Lower lobe of right lung (tissue), 2 donors: ENCODE data around the gene CAPZA2. TPM values are rescaled to one million over a fixed set of nuclear protein-coding genes. Genes with fewer than 3 reads are reported as not detected.
"Not testable (repeated sequence)": the region's sequence is repeated elsewhere in the genome, so short reads cannot be mapped to it uniquely, and the experiment has no call there.

Experiments used
- ATAC-seq, 2 donors: fragments of 200-7000 bp; cut with Tn5 transposase; one replicate each; pipeline ENCODE4 v1.9.1; 2020 to 2022; ENCODE audit warnings: mild to moderate bottlenecking in 2 of 2, moderate library complexity in 2 of 2
- DNase-seq: peaks from one replicate; pipeline ENCODE4 v3.0.0-alpha.2; 2020
- H3K27ac ChIP-seq: fragments of 200-600 bp; one replicate; pipeline ENCODE4 v1.8.0; 2022
- H3K27me3 ChIP-seq: fragments of 200-600 bp; one replicate; pipeline ENCODE4 v1.8.0; 2022; ENCODE audit warnings: low read depth
- H3K36me3 ChIP-seq: fragments of 200-600 bp; one replicate; pipeline ENCODE4 v1.8.0; 2022; ENCODE audit warnings: mild to moderate bottlenecking
- H3K4me1 ChIP-seq: fragments of 200-600 bp; one replicate; pipeline ENCODE4 v1.8.0; 2022
- H3K4me3 ChIP-seq: fragments of 200-600 bp; one replicate; pipeline ENCODE4 v1.8.0; 2022; ENCODE audit warnings: mild to moderate bottlenecking
- H3K9me3 ChIP-seq: fragments of 200-600 bp; one replicate; pipeline ENCODE4 v1.8.0; 2022
- CTCF ChIP-seq: fragments of 200-600 bp; IDR thresholded peaks from one replicate; pipeline ENCODE4 v1.8.0; 2022; ENCODE audit warnings: antibody characterized with exemption, mild to moderate bottlenecking
- intact Hi-C: fragments of 100-400 bp; cut with DNase I; formaldehyde crosslinking; loops from one replicate; pipeline ENCODE4 v1.11.0; 2022
- total RNA-seq: library from RNA; stranded (reverse); fragmentation: NEBNext Ultra II Directional; extraction: Animal tissue kit (Norgen Biotek cat#: 25700); gene quantifications from one replicate; pipeline ENCODE4 v1.2.1, GENCODE V29; 2021
- donor health status: DM: no; HTN: yes; CAD: no; lungs with severe emphysema.

Gene CAPZA2
- total RNA-seq, 1 donor from 2014 or later = 261 TPM

- no peak for ATAC-seq
- intact Hi-C loops = no loop called here
- no peak for TF ChIP-seq CTCF
- Histone ChIP-seq H3K27me3 (no peaks in the 10 kb centered on the region), H3K36me3 (no peaks in the 10 kb centered on the region), H3K9me3 (no peaks in the 10 kb centered on the region), H3K4me1 (no peaks in the 10 kb centered on the region), H3K27ac (no peak overlapping the region), H3K4me3 (no peak overlapping the region)
- no peak for DNase-seq
These were observed 66.6 kb downstream of the CAPZA2 start for GRCh38 chr7:116929021-116929420.

GRCh38 chr7:116929914-116930913 is 67.8 kb downstream of the CAPZA2 start:
- ATAC-seq (peak; percentile 91 to 93), DNase-seq (peak; percentile 87)
- Histone ChIP-seq H3K4me1 (no peaks in the 10 kb centered on the region), H3K4me3 (no peak overlapping the region), H3K9me3 (no peaks in the 10 kb centered on the region), H3K36me3 (no peaks in the 10 kb centered on the region), H3K27me3 (no peaks in the 10 kb centered on the region), H3K27ac (no peak overlapping the region)
- TF ChIP-seq CTCF = peak; percentile 94
- intact Hi-C loops = loop anchor here (10.0 kb wide), 1 partner anchor 185 kb away; no protein-coding TSS in a partner anchor

GRCh38 chr7:116932566-116932965 is 70.2 kb downstream of the CAPZA2 start:
- intact Hi-C loops = loop anchor here (10.0 kb wide), 1 partner anchor 182 kb away; no protein-coding TSS in a partner anchor
- no peaks in the 10 kb centered on the region for H3K27me3 ChIP-seq

GRCh38 chr7:116933465-116933864 is 71.1 kb downstream of the CAPZA2 start:
- Histone ChIP-seq H3K27me3 (no peaks in the 10 kb centered on the region), H3K4me1 (no peaks in the 10 kb centered on the region), H3K9me3 (no peaks in the 10 kb centered on the region), H3K4me3 (no peak overlapping the region), H3K27ac (no peak overlapping the region), H3K36me3 (no peaks in the 10 kb centered on the region)
- DNase-seq (no peak), ATAC-seq (no peak)
- intact Hi-C loops = loop anchor here (10.0 kb wide), 1 partner anchor 181 kb away; no protein-coding TSS in a partner anchor
- TF ChIP-seq CTCF = no peak

More at GRCh38 chr7:116932566-116932965, 70.2 kb downstream of the CAPZA2 start:
- no peaks in the 10 kb centered on the region for H3K4me1 ChIP-seq
- ATAC-seq = no peak
- TF ChIP-seq CTCF = no peak
- no peaks in the 10 kb centered on the region for H3K9me3 ChIP-seq
- no peak overlapping the region for H3K27ac ChIP-seq
- no peaks in the 10 kb centered on the region for H3K36me3 ChIP-seq
- DNase-seq = no peak
- H3K4me3 ChIP-seq = no peak overlapping the region

GRCh38 chr7:116934580-116934979 is 72.2 kb downstream of the CAPZA2 start:
- H3K27ac ChIP-seq = no peak overlapping the region
- TF ChIP-seq CTCF = no peak
- intact Hi-C loops = loop anchor here (10.0 kb wide), 1 partner anchor 180 kb away; no protein-coding TSS in a partner anchor
- H3K4me3 ChIP-seq = no peak overlapping the region
- DNase-seq (no peak), ATAC-seq (no peak)
- no peaks in the 10 kb centered on the region for H3K9me3 ChIP-seq
- no peaks in the 10 kb centered on the region for H3K4me1 ChIP-seq
- no peaks in the 10 kb centered on the region for H3K27me3 ChIP-seq
- no peaks in the 10 kb centered on the region for H3K36me3 ChIP-seq

GRCh38 chr7:116936844-116937243 is 74.5 kb downstream of the CAPZA2 start:
- not testable (repeated sequence) for ATAC-seq, H3K9me3 ChIP-seq
- intact Hi-C loops = loop anchor here (10.0 kb wide), 1 partner anchor 178 kb away; no protein-coding TSS in a partner anchor

More at GRCh38 chr7:116936844-116937243, 74.5 kb downstream of the CAPZA2 start:
- not testable (repeated sequence) for H3K27me3 ChIP-seq, H3K36me3 ChIP-seq, H3K4me3 ChIP-seq, H3K4me1 ChIP-seq, DNase-seq, H3K27ac ChIP-seq
